ENCODE measurements around the gene LRP2.

Gene LRP2

GRCh38 chr2:169090133-169090820 is 272.1 kb downstream of the LRP2 start:
- no peak for DNase-seq (ENCODE audit: low spot score)

DNA sequence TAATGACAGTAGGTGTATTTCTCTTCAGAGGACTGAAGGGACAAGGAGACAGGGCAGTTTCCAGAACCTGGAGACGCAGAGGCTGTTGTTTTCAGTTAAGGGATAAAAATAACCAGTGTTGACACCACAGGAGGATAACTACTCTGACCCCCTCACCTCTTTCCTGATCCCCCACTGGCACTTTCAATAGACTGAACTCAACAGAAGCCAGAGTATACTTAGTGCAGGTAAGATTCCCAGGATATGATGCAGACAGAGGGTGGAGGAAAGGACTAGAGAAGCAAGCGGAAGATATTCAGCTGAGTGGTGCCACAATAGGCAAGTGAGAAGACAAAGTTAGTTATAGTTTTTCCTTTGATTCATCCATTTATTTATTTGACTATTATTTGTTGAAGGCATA is 273.2 kb downstream of the LRP2 start:
- DNase-seq (ENCODE audit: low spot score): no peak

DNA sequence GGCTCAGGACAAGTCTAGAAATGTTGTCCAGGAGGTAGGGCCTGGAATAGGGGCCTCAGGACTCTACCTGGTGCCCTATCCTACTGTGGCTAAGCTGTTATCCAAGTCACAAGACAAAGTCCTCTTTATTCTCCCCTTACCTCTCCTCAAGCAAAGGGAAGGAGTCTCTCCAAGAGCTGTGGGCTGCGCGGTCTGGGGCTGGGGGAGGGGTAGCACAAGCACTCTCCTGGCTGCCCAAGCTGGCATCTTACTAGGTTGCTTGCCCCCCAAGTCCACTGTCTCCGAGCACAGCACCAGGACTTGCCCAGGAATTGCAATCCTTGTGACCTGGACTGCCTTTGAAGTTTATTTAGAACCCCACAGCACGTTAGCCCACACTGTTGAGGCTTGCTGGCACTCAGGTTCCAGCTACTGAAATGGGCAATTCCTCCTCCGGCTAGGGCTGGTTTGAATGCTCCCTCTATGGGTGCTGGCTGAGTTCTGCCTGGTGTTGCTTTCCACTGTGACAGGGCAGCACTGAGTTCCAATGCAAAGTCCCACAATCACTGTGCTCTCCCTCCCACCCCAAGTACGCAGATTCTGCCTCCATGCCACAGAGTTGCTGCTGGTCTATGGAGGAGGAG is 274.5 kb downstream of the LRP2 start:
- DNase-seq (ENCODE audit: low spot score): no peak

DNA sequence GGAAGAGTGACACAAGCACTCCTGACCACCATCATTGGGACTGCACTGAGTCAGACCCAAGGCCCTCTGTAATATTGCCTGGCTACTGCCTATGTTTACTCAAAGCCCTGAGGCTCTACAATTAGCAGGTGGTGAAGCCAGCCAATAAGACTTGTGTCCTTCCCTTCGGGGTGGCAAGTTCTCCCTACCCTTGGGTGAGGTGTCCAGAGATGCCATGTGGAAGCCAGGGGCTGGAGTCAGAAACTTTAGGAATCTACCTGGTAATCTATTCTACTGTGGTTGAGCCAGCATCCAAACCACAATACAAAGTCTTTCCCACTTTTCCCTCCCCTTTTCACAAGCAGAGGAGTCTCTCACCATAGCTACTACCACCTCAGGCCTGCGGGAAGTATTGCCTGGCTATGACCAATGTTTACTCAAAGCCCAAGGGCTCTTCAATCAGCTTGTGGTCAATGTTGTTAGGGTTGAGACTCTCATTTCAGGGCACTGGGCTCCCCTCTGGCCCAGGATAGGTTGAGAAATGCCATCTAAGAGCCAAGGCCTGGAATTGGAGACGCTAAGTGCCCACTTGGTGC is 275.4 kb downstream of the LRP2 start:
- no peak for DNase-seq (ENCODE audit: low spot score)

GRCh38 chr2:169082995-169083394 is 279.3 kb downstream of the LRP2 start:
- no peak for DNase-seq (ENCODE audit: low spot score)

- DNase-seq (ENCODE audit: low spot score): no peak
Measured at GRCh38 chr2:169081551-169081950, 280.8 kb downstream of the LRP2 start.

DNA sequence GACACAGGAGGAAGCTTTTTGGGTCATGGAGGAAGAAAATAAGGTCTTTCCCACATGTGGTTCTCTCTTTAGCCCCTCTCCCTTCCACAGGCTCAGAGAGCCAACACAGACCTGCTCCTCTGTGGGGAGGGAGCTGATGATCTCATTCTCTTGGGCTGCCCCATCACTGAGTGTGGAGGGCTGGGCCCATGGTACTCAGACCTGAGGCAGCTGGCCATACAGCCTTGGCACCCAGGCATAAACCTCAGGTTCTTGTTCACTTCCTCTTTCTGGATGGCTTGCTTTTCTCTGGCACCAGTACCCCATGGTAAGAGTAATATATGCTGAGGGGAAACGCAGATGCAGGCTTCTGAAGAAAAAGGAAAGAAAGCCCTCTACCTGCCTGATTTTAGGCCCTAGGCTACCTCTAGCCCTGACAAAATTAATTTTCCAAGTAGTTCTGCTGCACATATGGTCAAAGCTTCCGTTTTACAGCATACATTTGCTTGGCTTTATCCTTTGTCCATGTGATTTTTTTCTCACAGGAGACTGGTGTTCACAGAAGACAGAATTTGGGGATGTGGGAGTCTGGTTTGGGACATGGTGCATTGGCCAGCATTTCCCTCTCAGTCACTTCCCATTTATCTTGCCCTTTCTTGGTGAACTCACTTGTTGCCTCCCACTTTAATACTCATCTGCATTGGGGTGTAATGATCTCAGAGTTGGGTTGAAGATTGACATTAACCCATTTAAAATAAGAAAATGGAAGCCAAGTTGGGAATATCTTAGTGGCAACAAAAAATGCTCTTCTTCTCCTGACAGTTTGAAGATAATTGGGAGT is 281.9 kb downstream of the LRP2 start:
- DNase-seq (ENCODE audit: low spot score): no peak

DNA sequence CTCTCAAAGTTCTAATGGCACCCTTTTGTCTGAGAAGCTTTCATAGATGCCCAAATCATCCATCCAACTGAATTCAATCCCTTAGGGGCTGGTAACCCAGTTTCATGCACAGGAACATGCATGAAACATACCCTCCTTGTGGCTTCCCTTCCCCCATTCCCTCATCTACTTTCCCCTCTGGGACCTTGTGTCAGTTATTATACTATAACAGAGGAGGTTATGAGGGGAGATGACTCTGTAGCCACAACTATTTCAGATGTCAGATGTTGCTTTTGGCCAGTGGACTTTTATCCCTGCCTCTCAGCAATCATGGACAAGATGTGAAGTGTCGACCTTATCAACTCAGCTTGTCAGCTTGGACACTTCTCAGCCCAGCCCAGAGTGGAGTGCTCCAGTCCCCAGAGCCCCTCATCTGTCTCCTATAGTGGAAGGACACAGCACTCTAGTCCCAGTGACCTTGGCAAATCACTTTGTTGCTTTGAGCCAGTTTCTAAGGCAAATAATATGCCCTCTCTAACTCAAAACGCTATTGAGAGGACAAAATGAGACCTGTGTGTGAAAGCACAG is 284.6 kb downstream of the LRP2 start:
- DNase-seq (ENCODE audit: low spot score): no peak
